GM06990 (cell line): Measurements from ENCODE around the gene RRP9.

Source experiments
- DNase-seq: peaks from one replicate; pipeline ENCODE4 v3.0.0-alpha.2; 2011; ENCODE audit not compliant: insufficient read length; ENCODE audit errors: extremely low read depth
- H3K27me3 ChIP-seq: replicated peaks from 2 replicates; pipeline ENCODE4 v1.6.0; 2011; ENCODE audit warnings: low read length; ENCODE audit not compliant: control insufficient read depth, insufficient read depth
- H3K36me3 ChIP-seq: 2 replicates; pipeline ENCODE4 v1.5.1; 2011; ENCODE audit warnings: low read length; ENCODE audit not compliant: control insufficient read depth, insufficient read depth
- H3K4me3 ChIP-seq: replicated peaks from 2 replicates; pipeline ENCODE4 v1.5.1; 2011; ENCODE audit warnings: low read depth, mild to moderate bottlenecking, control low read depth, low read length
- TF ChIP-seq, protein P1 (sequence below): IDR thresholded peaks from 2 replicates; pipeline ENCODE4 v1.5.1; 2011; ENCODE audit warnings: low read length, control low read depth, mild to moderate bottlenecking, inconsistent platforms; ENCODE audit not compliant: insufficient read depth, poor library complexity, severe bottlenecking

The RRP9 gene

DNA sequence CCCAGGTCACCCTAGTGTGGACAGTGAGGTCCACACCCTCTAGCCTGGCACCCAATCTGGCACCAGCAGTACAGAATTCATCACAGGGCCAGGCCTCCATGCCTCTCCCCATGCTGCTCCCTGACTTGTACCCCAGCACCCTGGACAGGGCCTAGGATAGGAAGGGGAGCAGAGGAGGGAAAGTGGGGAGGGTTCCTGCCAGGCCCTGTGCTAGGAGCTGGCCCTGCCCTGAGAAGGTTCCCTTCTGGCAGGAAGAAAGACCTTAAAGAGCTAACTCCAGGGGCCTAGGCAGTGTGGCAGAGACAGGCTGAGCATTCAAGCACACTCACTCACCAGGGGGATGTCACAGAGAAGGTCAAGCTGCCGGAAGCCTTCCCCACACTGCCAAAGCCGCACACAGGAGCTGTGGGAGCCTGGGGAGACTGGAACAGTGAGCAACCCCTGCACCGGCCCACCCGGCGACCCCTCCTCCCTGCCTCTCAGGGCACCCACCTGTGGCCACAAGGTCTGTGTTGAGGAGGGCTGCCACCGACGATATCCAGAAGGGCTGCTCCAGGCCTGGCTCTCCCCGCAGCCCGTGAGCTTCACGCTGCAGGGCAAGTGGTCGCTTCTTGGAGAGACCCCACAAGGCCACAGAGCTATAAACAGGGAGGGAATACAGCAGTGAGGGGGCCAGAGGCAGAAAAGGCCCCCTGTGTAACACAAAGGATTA lies 7.4 kb downstream of the RRP9 start:
- H3K36me3 ChIP-seq, result peaks cover 44% of the 10 kb centered on the region

DNA sequence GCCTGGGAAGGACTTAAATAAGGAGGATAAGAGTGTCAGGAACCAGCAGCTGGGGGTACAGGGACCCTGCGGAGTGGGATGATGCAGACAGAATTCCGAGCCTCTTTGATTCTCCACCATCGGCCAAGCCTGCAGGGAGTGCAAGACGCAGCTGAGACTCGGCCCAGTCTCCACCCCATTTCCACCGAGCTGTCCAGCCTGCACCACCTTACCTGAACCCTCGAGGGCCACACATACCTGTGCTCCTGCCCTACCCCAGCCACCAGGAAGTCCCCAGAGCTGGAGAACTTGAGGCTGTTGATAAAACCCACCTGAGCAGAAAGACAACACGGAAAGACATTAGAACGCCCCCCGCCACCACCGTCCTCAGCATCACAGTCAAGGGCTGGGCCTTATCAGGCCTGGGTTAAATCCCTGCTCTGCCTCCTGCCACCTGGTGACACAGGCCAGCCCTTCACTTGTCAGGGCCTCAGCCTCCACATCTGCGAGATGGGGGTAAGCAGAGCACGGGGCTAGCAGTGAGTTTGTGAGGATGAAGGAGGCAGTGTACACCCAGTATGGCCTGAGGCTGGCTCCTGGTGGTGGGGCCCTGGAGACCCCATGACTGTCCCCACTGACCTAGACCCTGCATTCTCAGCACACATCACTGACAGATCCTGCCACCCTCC lies 8.1 kb downstream of the RRP9 start:
- no peak for DNase-seq
- Histone ChIP-seq H3K27me3 (no peaks in the 10 kb centered on the region), H3K4me3 (no peak overlapping the region), H3K36me3 (peaks cover 40% of the 10 kb centered on the region)
- TF ChIP-seq, protein P1, sequence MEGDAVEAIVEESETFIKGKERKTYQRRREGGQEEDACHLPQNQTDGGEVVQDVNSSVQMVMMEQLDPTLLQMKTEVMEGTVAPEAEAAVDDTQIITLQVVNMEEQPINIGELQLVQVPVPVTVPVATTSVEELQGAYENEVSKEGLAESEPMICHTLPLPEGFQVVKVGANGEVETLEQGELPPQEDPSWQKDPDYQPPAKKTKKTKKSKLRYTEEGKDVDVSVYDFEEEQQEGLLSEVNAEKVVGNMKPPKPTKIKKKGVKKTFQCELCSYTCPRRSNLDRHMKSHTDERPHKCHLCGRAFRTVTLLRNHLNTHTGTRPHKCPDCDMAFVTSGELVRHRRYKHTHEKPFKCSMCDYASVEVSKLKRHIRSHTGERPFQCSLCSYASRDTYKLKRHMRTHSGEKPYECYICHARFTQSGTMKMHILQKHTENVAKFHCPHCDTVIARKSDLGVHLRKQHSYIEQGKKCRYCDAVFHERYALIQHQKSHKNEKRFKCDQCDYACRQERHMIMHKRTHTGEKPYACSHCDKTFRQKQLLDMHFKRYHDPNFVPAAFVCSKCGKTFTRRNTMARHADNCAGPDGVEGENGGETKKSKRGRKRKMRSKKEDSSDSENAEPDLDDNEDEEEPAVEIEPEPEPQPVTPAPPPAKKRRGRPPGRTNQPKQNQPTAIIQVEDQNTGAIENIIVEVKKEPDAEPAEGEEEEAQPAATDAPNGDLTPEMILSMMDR, result no peak

More for the DNA sequence above, 7.4 kb downstream of the RRP9 start:
- Histone ChIP-seq H3K27me3 (no peaks in the 10 kb centered on the region), H3K4me3 (no peak overlapping the region)
- DNase-seq, result no peak
- TF ChIP-seq, protein P1, result no peak

DNA sequence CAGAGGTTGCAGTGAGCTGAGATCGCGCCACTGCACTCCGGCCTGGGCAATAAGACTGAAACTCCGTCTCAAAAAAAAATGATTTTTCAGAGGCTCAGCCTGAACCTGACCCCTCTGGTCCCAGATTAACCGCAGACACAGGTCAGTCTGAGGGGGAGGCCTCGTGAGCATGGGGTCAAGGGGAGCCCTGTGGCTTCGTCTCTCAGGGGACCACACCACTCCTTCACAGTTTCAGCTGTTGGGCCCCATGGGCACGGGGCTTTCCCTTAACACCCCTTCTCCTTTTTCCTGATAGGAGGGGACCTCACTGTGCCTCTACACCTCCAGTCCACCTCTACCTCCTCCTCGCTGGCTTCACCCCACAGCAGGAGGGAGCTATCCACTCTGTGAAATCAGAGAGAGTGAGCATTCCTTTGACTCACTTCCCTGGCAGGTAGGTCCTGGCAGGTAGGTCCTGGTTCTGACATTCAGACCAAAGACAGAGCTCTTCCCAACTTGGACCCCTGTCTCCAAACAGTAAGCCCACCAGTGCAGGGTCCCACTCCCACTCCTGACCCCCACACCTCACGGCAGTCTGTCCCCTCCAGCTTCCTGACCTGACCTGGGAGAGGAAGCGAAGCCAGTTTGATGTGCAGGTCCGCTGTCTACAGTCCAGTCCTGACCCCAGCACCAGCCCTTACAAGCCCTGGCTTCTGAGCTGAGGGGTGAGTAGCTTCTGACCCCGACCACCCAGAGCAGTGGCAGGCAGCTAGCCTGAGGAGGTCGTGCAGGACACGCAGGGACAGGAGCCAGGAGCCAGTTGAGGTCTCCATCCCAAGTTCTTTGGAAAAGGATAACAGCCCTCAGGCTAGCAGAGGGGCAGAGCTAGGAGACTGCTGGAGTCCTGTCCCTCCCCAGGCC lies 9.0 kb downstream of the RRP9 start:
- H3K36me3 ChIP-seq, result peaks cover 38% of the 10 kb centered on the region
- H3K27me3 ChIP-seq, result no peaks in the 10 kb centered on the region
- TF ChIP-seq, protein P1, result no peak
- no peak overlapping the region for H3K4me3 ChIP-seq
- DNase-seq, result no peak

DNA sequence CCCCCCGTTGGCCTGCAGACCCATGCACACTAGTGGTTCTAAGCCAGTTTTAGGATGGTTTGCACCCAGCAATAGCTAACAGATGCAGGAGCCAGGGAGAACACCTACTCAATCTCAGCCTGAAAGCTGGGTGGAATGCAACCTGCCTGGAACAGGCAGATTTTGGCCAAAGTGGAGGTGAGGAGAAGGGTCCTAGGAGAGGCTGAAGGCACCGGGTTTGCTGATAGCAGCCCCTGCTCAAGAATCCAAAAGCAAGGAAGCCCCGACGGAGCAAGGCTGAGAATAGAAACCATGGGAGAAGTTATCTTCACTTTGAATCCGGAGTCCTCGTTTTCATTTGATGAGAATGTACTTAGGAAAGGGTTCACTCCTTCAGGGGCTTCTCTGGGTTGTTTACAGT lies 9.9 kb downstream of the RRP9 start:
- TF ChIP-seq, protein P1, result no peak
- no peak for DNase-seq
- no peak overlapping the region for H3K4me3 ChIP-seq
- H3K27me3 ChIP-seq, result no peaks in the 10 kb centered on the region
- H3K36me3 ChIP-seq, result peaks cover 29% of the 10 kb centered on the region

DNA sequence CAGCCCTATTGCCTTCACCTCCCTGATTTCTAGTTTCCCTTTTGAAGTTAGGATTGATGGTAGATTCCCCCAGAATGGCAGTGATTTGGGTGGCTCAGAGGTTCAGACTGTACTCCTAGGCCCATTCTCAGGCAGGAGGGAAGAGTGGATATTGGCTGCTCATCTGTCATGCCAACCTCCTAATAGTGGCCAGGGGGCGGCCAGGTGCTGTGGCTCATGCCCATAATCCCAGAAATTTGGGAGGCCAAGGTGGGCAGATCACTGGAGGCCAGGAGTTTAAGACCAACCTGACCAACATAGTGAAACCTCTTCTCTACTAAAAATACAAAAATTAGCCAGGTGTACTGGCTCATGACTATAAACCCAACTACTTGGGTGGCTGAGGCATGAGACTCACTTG lies 11.3 kb downstream of the RRP9 start:
- H3K27me3 ChIP-seq, result no peaks in the 10 kb centered on the region
- no peak overlapping the region for H3K4me3 ChIP-seq
- TF ChIP-seq, protein P1, result no peak
- H3K36me3 ChIP-seq, result peaks cover 20% of the 10 kb centered on the region
- DNase-seq, result no peak
